Measurements from ENCODE around the gene RMND1.

The RMND1 gene

DNA sequence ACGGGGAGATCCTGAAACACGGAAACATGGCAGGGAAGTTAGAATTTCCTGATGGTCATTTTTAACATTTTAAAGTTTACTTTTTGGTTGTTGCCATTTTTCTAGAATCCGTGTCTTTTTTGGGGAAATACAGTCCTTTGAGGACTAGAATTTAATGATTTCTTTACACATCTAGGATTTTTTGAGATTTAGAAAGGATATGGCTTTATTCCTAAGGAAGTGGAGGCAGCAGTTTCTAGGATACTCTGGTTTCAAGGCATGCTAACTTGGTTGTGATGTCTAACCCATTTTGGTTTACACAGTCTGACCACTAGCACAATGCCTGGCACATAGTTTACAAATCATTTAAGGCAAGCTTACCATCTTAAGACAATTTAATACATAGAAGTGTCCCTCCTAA lies 59.5 kb downstream of the RMND1 start:
- H3K4me3 ChIP-seq (replicated peaks; ENCODE audit: low read depth, low read length): peak overlapping the region; percentile 88
- no peaks in the 10 kb centered on the region for H3K36me3 ChIP-seq (ENCODE audit: control insufficient read depth, insufficient read depth, low read length)
- TF ChIP-seq, protein P1, sequence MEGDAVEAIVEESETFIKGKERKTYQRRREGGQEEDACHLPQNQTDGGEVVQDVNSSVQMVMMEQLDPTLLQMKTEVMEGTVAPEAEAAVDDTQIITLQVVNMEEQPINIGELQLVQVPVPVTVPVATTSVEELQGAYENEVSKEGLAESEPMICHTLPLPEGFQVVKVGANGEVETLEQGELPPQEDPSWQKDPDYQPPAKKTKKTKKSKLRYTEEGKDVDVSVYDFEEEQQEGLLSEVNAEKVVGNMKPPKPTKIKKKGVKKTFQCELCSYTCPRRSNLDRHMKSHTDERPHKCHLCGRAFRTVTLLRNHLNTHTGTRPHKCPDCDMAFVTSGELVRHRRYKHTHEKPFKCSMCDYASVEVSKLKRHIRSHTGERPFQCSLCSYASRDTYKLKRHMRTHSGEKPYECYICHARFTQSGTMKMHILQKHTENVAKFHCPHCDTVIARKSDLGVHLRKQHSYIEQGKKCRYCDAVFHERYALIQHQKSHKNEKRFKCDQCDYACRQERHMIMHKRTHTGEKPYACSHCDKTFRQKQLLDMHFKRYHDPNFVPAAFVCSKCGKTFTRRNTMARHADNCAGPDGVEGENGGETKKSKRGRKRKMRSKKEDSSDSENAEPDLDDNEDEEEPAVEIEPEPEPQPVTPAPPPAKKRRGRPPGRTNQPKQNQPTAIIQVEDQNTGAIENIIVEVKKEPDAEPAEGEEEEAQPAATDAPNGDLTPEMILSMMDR (IDR thresholded peaks at IDR 0.05; ENCODE audit: insufficient read depth, low read length, poor library complexity, severe bottlenecking): no peak
- no peak for DNase-seq (ENCODE audit: extremely low read depth, insufficient read length)
- no peaks in the 10 kb centered on the region for H3K27me3 ChIP-seq (replicated peaks; ENCODE audit: control insufficient read depth, insufficient read depth, low read length)

DNA sequence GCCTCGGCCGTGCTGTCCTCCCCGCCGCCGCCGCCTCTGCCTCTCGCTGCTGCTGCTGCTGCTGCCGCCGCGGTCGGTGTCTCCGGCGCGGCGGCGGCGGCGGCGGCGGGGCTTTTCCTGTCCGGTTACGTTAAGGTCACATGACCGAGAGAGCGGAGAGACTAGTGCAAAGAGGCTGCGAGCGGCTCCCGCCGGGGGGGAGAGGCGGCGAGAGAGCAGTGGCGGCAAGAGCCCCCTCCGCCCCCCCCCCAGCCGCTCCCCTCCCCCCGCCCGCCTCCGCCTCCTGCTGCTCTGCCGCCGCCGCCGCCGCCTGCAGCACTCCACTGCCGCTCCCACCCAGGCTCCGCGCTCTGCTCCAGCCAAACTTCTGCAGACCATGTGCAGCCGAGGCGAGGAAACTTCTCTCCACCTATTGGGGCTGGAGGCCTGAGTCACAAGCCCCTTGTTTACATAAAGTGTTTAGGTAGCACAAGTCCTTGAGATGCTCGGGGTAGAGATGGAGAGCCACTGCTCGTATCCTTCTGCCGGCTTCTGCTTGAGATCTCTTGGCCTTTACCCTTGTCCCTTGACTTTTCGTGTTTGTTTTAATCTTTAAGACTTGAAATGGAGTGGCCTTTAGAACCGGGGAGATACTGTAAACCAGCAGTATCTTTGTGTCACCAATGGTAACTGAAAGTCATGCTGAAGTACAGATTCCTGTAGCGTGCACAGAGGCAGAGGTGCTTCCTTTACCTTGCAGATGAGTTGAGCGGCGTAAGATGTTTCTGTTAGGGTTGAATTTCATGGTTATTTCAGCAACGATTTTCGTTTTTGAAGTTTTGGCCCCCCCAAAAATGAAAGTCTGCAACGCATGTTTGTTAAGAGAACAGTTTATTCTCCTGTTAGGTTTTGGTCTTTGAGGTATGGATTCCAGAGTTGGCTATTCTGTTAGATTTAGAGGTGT lies 60.2 kb downstream of the RMND1 start, which contains the start of gene ZBTB2:
Gene ZBTB2 (minus strand): TSS at position 89 of the 943 bp plus-strand sequence. CDS start 17,922 bp downstream, outside the sequence.
- TF ChIP-seq, protein P1 (IDR thresholded peaks at IDR 0.05; ENCODE audit: insufficient read depth, low read length, poor library complexity, severe bottlenecking): no peak
- Histone ChIP-seq H3K27me3 (replicated peaks; ENCODE audit: control insufficient read depth, insufficient read depth, low read length) (no peaks in the 10 kb centered on the region), H3K36me3 (ENCODE audit: control insufficient read depth, insufficient read depth, low read length) (no peaks in the 10 kb centered on the region; the same call in none of the 2 replicates), H3K4me3 (replicated peaks; ENCODE audit: low read depth, low read length) (peak within 1 kb of the TSS; percentile 88)
- DNase-seq (ENCODE audit: extremely low read depth, insufficient read length): peak; percentile 76

DNA sequence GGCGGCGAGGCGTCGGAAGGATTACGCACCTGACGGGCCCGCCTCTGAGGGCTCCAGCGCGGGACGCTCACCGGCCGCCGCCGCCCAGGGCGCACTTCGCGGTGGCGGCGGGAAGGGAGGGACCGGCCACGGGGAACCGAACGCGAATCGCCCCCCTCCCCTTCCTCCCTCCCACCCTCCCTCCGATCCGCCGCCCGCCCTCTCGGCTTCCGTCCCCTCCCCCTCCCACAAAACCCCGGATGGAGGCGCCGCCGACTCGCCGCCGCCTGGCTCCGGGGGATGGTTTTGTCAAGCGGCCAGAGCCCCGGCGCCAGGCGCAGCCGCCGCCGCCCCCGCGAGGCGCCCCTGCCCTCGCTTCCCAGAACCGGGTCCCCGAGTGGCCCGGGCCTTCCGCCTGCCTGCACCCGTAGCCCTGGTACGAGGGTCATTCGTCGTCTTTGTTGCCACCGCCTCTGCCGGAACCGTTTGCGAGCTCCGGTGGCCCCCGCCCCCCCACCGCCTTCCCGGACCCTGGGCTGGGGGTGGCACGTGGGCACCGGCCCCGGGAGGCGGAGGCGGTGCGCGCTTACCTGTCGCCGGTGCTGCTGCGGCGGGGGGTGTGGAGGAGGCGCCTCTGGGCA lies 61.0 kb downstream of the RMND1 start:
- Histone ChIP-seq H3K4me3 (replicated peaks; ENCODE audit: low read depth, low read length) (peak overlapping the region; percentile 88), H3K36me3 (ENCODE audit: control insufficient read depth, insufficient read depth, low read length) (no peaks in the 10 kb centered on the region; the same call in none of the 2 replicates), H3K27me3 (replicated peaks; ENCODE audit: control insufficient read depth, insufficient read depth, low read length) (no peaks in the 10 kb centered on the region)
- DNase-seq (ENCODE audit: extremely low read depth, insufficient read length): no peak
- TF ChIP-seq, protein P1 (IDR thresholded peaks at IDR 0.05; ENCODE audit: insufficient read depth, low read length, poor library complexity, severe bottlenecking): no peak

DNA sequence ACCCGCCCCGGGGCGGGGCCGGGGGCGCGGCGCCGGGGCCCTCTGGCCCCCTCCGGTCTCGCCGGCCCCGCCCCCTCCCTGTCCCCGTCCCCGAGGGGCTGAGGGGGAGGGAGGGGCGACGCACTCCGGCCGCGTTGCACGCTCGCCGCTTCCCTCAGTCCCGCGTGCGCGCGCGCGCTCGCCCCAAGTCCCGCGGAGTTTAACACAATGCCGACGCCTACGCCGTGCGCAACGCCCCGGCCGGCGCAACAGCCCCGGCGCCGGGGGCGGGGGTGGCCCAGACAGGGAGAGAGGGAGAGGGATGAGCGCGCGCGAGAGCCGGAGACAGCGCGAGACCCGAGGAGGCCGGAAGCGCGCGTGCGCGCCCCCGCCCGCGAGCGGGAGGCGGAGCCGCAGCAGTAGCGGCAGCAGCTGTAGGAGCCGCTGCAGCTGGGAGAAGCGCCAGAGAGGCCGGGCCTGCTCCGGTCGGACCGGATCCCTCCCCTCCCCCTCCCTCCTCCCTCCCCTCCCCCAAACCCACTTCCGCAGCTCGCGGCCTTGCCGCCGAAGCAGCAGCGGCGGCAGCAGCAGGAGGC lies 61.6 kb downstream of the RMND1 start:
- Histone ChIP-seq H3K4me3 (replicated peaks; ENCODE audit: low read depth, low read length) (peak overlapping the region; percentile 88), H3K36me3 (ENCODE audit: control insufficient read depth, insufficient read depth, low read length) (no peaks in the 10 kb centered on the region; the same call in none of the 2 replicates), H3K27me3 (replicated peaks; ENCODE audit: control insufficient read depth, insufficient read depth, low read length) (no peaks in the 10 kb centered on the region)
- TF ChIP-seq, protein P1 (IDR thresholded peaks at IDR 0.05; ENCODE audit: insufficient read depth, low read length, poor library complexity, severe bottlenecking): no peak
- peak; percentile 100 for DNase-seq (ENCODE audit: extremely low read depth, insufficient read length)

DNA sequence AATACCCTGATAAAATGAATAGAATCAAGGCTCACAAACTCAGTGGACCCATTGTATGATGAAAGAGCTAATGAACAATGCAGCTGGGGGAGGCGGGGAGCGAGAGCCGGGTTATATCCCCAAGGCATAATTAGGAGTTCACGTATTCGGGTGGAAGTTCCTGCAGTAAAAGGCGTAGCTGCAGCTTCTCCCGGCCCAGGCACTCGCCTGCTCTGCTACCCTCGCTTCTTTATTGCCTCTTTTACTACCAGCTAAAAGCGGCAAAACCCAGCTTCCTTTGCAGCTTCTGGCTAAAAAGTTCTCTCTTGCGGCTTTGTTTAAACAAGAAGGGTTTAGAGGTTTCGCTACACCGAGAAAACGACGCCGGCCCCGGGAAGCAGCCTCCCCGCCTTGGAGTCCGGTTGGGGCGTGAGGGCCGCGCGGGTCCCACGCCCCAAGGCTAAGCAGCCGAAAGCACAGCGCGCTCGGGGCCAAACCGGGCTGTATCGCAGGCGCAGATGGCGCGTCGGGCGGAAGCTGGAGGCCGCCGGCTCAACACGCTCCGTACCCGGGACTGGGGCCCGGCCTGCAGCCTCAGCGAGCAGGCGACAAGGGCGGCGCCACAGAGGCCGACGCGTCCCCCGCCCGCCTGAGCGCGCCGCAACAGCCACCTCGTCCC lies 62.2 kb downstream of the RMND1 start:
- no peak for DNase-seq (ENCODE audit: extremely low read depth, insufficient read length)

More for the DNA sequence above, 62.2 kb downstream of the RMND1 start:
- H3K4me3 ChIP-seq (replicated peaks; ENCODE audit: low read depth, low read length): peak overlapping the region; percentile 81
- H3K27me3 ChIP-seq (replicated peaks; ENCODE audit: control insufficient read depth, insufficient read depth, low read length): no peaks in the 10 kb centered on the region
- no peaks in the 10 kb centered on the region; the same call in none of the 2 replicates for H3K36me3 ChIP-seq (ENCODE audit: control insufficient read depth, insufficient read depth, low read length)
- TF ChIP-seq, protein P1 (IDR thresholded peaks at IDR 0.05; ENCODE audit: insufficient read depth, low read length, poor library complexity, severe bottlenecking): no peak

Data from GM06990 (cell line).